Neural progenitor cell (in vitro differentiated cells): ENCODE data around the gene CHST15.

ENCODE experiments used
- EZH2 ChIP-seq: fragments of 200-600 bp; sonication (generic); IDR thresholded peaks from 2 replicates; pipeline ENCODE4 v1.6.1; 2017; ENCODE audit warnings: antibody characterized with exemption, mild to moderate bottlenecking, moderate library complexity
- EZH2phosphoT487 ChIP-seq: fragments of 200-600 bp; sonication (generic); IDR thresholded peaks from 2 replicates; pipeline ENCODE4 v1.6.1; 2017; ENCODE audit warnings: antibody characterized with exemption
- TF ChIP-seq, protein P1 (sequence below): fragments of 200-600 bp; sonication (generic); IDR thresholded peaks from 2 replicates; pipeline ENCODE4 v1.5.1; 2017; ENCODE audit warnings: antibody characterized with exemption, mild to moderate bottlenecking

DNA sequence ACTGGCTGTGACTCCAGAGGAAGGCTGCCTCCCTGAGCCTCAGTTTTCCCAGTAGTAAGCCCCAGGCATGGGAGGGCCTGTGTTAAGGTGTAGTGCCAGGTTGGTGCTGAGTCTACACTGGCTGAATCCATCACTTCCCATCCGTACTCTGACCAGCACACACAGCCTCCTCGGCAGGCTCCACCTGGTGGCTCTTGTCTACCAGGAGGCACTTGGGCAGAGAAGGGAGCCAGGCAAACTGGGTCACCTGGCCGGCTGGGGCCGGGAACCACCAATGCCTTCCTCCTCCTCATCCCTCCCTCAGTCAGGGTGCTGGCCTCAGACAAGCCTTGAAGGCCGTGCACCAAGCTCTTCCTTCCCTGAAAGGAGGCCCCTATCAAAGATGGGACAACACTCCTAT, 75.7 kb downstream of the CHST15 start:
- TF ChIP-seq, protein P1, sequence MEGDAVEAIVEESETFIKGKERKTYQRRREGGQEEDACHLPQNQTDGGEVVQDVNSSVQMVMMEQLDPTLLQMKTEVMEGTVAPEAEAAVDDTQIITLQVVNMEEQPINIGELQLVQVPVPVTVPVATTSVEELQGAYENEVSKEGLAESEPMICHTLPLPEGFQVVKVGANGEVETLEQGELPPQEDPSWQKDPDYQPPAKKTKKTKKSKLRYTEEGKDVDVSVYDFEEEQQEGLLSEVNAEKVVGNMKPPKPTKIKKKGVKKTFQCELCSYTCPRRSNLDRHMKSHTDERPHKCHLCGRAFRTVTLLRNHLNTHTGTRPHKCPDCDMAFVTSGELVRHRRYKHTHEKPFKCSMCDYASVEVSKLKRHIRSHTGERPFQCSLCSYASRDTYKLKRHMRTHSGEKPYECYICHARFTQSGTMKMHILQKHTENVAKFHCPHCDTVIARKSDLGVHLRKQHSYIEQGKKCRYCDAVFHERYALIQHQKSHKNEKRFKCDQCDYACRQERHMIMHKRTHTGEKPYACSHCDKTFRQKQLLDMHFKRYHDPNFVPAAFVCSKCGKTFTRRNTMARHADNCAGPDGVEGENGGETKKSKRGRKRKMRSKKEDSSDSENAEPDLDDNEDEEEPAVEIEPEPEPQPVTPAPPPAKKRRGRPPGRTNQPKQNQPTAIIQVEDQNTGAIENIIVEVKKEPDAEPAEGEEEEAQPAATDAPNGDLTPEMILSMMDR = no peak
- no peak for TF ChIP-seq EZH2phosphoT487
- TF ChIP-seq EZH2 = no peak
